Omental fat pad (tissue), 4 donors: ENCODE results near the gene HEXIM1. TPM values are rescaled to one million over a fixed set of nuclear protein-coding genes. Genes with fewer than 3 reads are reported as not detected.

Source experiments
- ATAC-seq: fragments of 150-250 bp; one replicate; pipeline ENCODE4 v1.9.1; 2016; ENCODE audit warnings: mild to moderate bottlenecking, moderate library complexity; ENCODE audit not compliant: low FRiP score
- DNase-seq: peaks from one replicate; pipeline ENCODE4 v3.0.0-alpha.2; 2019; ENCODE audit warnings: low spot score
- CTCF ChIP-seq, 3 donors: fragments of 450-650 bp; IDR thresholded peaks; one replicate each; pipeline ENCODE4 v1.5.1; 2016 to 2017; ENCODE audit warnings: antibody characterized with exemption in 3 of 3, mild to moderate bottlenecking in 3 of 3, moderate library complexity in 2 of 3
- total RNA-seq, 4 donors: library from RNA; depleted of rRNA; stranded (reverse); fragments of >200 nt; gene quantifications; one replicate each; pipeline ENCODE4 v1.1.0, GENCODE V29; 2016

The HEXIM1 gene
- total RNA-seq, 4 donors from 2014 or later: 21.9 to 31.0 (median 24.3) TPM

- DNase-seq: no peak
- no peak for ATAC-seq
- TF ChIP-seq CTCF (IDR thresholded peaks at IDR 0.05): no peak
These were observed 29.3 kb downstream of the HEXIM1 start for GRCh38 chr17:45177563-45177962.

- TF ChIP-seq CTCF (IDR thresholded peaks at IDR 0.05): no peak
- DNase-seq (no peak), ATAC-seq (no peak)
These were observed 35.9 kb downstream of the HEXIM1 start for GRCh38 chr17:45184144-45184543.

DNA sequence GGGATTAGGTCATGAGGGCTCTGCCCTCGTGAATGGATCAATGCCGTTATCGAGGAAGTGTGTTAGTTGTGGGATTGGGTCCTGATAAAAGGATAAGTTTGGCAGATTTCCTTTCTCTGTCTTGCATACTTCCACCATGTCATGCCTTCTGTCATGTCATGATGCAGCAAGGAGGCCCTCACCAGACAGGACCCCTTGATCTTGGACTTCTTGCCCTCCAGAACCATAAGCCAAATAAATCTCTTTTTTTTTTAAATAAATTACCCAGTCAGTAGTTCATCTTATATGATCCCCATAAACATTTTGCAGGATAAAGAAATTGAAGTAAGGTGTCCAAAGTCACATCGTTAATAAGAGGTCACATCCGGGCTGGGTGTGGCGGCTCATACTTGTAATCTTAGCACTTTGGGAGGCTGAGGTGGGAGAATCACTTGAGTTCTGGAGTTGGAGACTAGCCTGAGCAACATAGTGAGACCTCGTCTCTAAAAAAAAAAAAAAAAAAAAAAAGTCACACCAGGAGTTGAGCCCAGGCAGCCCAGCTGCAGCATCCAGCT is 38.6 kb downstream of the HEXIM1 start:
- TF ChIP-seq CTCF (IDR thresholded peaks at IDR 0.05): no peak
- DNase-seq: no peak
- no peak for ATAC-seq

DNA sequence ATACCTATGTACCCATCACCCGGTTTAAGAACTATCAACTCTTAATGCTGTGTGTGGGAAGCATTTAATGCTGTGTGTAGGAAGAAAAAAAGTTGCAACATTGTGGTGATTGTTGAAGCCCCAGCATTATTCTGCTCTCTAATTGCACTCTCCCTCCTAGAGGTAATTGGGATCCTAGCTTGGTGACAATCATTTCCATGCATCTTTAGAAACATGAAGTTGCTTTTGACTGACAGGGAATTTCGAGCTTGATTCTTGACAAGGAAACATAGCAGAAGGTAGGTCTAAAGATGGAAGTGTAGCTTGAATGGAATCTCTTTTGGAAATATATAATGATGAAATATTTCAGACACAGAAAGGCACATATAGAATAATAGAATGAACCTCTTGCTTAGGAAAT is 40.7 kb downstream of the HEXIM1 start:
- DNase-seq: no peak
- no peak for TF ChIP-seq CTCF (IDR thresholded peaks at IDR 0.05)
- no peak for ATAC-seq

- DNase-seq (no peak), ATAC-seq (no peak)
- no peak for TF ChIP-seq CTCF (IDR thresholded peaks at IDR 0.05)
These were observed 42.4 kb downstream of the HEXIM1 start for GRCh38 chr17:45190503-45191255.

DNA sequence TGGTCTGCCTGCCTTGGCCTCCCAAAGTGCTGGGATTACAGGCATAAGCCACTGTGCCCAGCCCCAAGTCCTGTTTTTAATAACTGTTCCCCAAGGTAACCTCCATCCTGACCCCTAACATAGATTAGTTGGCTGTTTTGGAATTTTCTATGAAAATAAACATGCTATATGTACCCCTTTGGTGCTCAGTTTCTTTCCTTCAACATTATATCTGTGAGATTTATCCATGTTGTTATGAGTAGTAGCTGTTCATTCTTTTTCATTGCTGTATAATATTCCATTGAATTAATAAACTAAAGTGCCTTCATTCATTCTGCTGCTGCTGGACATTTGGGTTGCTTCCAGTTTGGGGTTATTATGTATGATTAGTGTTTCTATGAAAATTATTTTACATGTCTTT is 47.1 kb downstream of the HEXIM1 start:
- DNase-seq (no peak), ATAC-seq (no peak)
- no peak for TF ChIP-seq CTCF (IDR thresholded peaks at IDR 0.05)

DNA sequence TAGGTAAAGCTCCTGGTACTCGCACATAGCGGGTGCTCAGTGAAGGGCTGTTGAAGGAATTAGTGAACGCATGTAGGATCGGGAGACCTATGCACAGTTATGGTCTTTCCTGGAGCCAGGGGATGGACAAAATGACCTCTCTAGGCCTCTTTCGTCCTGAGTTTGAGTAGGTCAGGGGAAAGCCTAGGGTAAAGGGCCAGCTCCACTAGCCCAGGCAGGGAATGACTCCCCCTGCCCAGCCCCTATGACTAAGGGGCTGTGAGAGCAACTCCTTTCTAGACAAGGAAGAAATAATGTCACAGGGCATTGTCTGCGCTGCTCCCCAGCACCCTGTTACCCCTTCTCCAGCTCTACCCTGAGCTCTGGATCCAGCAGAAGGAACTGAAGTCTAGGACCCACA is 48.8 kb downstream of the HEXIM1 start:
- peak; percentile 2 for ATAC-seq
- no peak for DNase-seq
- TF ChIP-seq CTCF (IDR thresholded peaks at IDR 0.05): no peak
